Measurements from ENCODE around the gene DYRK1A.

Gene DYRK1A

DNA sequence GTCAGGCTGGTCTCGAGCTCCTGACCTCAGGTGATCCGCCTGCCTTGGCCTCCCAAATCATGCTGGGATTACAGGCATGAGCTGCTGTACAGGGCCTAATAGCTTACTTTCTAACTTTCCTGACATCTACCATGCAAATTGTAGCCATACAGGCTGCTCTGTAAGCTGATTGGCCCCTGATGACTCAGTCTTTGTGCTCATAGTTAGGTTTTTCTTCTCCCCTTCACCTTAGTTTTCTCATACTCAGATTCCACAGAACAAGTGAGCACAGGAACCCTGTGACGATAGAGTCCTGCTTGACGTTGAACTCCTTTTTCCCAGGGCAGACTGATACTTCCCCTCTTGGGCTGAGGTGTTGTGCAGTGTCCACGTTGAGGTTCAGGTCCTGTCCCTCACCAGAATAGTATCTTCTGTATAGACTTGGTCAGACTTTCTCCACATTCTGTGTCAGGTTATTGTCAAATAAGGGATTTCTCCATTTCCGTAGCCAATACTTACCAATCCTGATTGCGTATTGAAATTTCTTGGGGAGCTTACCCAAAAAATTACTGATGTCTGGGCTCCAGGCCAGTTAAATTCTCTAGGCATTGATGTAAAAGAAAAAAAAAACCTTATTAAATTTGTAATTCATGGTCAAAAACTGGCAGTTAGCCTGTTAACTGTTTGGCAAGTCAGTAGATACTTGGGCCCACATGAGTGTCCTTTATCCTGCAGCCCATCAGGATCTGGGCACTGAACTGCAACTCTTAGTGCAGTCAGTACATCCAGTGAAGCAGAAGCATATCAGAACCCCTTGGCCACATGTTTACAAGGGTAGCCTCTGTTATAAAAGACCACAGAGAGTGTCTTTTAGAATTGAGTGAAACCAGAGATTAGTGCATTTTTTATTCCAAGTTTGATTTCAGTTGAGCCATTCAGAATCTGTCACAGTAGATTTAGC, 118.2 kb downstream of the DYRK1A start:
- no peak for DNase-seq (ENCODE audit: low spot score)

DNA sequence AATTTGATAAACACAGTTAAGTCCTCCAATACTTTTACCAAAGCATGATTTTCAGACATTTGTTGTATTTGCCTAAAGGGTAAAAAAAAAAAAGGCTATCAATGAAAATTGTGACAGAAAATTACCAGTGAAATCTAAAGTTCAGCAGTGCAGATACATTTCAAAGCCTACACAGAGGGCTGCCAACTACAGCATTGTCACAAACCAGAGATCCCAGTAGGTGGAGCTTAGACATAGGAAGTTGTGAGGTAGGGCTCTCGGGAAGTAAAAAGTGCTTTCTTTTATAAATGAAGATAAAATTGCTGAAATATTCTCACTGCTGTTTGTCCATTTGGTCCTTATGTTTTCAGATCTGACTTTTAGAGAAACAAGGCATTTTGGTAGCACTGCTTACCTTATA, 123.0 kb downstream of the DYRK1A start:
- DNase-seq (ENCODE audit: low spot score) = no peak
- TF ChIP-seq, protein P1, sequence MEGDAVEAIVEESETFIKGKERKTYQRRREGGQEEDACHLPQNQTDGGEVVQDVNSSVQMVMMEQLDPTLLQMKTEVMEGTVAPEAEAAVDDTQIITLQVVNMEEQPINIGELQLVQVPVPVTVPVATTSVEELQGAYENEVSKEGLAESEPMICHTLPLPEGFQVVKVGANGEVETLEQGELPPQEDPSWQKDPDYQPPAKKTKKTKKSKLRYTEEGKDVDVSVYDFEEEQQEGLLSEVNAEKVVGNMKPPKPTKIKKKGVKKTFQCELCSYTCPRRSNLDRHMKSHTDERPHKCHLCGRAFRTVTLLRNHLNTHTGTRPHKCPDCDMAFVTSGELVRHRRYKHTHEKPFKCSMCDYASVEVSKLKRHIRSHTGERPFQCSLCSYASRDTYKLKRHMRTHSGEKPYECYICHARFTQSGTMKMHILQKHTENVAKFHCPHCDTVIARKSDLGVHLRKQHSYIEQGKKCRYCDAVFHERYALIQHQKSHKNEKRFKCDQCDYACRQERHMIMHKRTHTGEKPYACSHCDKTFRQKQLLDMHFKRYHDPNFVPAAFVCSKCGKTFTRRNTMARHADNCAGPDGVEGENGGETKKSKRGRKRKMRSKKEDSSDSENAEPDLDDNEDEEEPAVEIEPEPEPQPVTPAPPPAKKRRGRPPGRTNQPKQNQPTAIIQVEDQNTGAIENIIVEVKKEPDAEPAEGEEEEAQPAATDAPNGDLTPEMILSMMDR (IDR thresholded peaks at IDR 0.05; ENCODE audit: extremely low read depth, missing control alignments) = no peak

More for the DNA sequence above, 118.2 kb downstream of the DYRK1A start:
- TF ChIP-seq, protein P1 (IDR thresholded peaks at IDR 0.05; ENCODE audit: extremely low read depth, missing control alignments) = no peak

DNA sequence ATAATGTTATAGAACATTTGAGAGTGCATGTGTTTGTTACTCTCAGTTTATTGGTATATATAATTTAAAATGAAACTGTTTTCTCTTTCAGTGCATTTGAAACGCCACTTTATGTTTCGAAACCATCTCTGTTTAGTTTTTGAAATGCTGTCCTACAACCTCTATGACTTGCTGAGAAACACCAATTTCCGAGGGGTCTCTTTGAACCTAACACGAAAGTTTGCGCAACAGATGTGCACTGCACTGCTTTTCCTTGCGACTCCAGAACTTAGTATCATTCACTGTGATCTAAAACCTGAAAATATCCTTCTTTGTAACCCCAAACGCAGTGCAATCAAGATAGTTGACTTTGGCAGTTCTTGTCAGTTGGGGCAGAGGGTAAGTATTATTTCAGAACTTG, 123.5 kb downstream of the DYRK1A start:
- no peak for DNase-seq (ENCODE audit: low spot score)
- TF ChIP-seq, protein P1 (IDR thresholded peaks at IDR 0.05; ENCODE audit: extremely low read depth, missing control alignments) = no peak

DNA sequence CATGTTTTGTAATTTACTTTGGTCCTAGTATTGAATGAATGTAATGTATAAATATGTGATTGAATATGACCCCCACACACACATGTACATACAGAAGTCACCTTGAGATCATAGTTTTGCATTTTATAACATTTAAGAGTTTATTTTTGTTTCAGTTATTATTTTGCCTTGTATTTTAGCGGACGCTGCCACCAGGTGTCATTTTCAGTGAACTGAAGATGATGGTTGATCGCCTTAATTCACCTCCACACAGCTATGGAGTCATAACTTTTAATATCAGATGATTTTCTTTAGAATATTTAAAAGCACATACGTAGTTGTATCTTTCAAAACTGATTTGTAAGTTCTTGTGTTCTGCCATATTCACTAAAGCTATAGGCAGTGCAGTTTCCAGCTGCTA, 130.4 kb downstream of the DYRK1A start:
- no peak for DNase-seq (ENCODE audit: low spot score)
- TF ChIP-seq, protein P1 (IDR thresholded peaks at IDR 0.05; ENCODE audit: extremely low read depth, missing control alignments) = no peak

DNA sequence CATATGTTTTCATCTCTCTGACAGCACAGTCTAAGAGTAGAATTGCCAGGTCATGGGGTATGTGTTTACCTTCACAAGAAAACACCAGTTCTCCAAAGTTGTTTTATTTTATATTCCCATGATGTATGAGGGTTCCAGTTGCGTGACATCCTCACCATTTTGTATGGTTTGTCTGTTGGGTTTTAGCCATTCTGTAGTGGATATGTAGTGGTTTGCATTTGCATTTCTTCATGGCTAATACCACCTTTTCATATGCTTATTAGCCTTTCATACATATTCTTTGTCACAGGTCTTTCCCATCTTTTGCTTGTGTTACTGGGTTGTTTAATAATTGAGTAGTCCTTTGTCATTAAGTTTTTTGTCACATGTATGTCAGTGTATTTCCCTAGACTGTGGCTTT, 132.1 kb downstream of the DYRK1A start:
- TF ChIP-seq, protein P1 (IDR thresholded peaks at IDR 0.05; ENCODE audit: extremely low read depth, missing control alignments) = no peak
- no peak for DNase-seq (ENCODE audit: low spot score)

DNA sequence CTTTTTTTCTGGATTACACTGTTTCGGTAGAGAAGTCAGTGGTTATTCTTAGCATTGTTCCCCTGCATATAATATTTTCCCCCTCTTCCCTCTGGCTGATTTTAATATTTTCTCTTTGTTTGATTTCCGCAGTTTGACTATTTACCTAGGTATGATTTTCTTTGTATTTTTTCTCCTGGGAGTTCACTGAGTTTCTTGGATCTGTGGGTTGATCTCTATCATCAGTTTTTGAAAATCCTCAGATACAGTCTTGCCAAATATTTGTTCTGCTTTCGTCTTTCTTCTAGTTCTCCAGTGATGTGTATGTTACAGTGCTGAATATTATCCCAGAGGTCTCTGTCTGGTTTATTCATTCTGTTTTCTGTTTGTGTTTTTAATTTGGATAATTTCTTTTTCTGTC, 136.4 kb downstream of the DYRK1A start:
- TF ChIP-seq, protein P1 (IDR thresholded peaks at IDR 0.05; ENCODE audit: extremely low read depth, missing control alignments) = no peak
- no peak for DNase-seq (ENCODE audit: low spot score)

DNA sequence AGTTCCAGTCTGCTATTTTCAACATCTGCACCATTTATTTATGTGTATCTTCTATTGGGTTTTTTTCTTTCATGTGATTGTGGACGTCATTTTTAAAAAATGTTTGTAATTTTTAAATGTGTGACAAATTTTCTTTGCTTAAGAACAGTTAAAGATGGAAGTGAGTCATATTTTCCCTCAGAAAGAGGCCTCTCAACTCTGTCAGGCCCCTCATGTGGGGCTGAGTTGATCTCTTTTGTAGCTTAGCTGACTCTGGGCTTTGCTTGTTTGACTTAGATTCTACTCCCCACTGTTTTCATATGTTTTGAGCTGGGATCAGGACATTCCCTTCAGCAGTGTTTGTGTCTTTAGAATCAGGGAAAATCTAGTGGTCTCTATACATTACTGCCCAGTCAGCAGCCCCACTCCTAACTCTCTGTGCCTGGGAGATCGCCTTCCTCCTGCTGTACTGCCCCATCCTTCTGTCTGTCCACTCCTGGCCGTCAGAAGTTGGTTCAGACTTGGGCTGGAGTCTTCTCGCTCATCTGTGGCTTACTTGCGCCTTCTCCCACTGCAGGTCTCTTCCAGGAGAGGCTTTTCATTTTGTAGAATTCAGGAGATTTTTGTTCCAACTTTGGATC, 137.4 kb downstream of the DYRK1A start:
- DNase-seq (ENCODE audit: low spot score) = no peak
- TF ChIP-seq, protein P1 (IDR thresholded peaks at IDR 0.05; ENCODE audit: extremely low read depth, missing control alignments) = no peak

Data from GM20000 (cell line).